Lower lobe of right lung (tissue), 2 donors: ENCODE measurements around the gene FHIT. TPM values are rescaled to one million over a fixed set of nuclear protein-coding genes. Genes with fewer than 3 reads are reported as not detected.

Experiments used
- ATAC-seq, 2 donors: fragments of 200-7000 bp; cut with Tn5 transposase; one replicate each; pipeline ENCODE4 v1.9.1; 2020 to 2022; ENCODE audit warnings: mild to moderate bottlenecking in 2 of 2, moderate library complexity in 2 of 2
- DNase-seq: peaks from one replicate; pipeline ENCODE4 v3.0.0-alpha.2; 2020
- H3K27ac ChIP-seq: fragments of 200-600 bp; one replicate; pipeline ENCODE4 v1.8.0; 2022
- H3K27me3 ChIP-seq: fragments of 200-600 bp; one replicate; pipeline ENCODE4 v1.8.0; 2022; ENCODE audit warnings: low read depth
- H3K36me3 ChIP-seq: fragments of 200-600 bp; one replicate; pipeline ENCODE4 v1.8.0; 2022; ENCODE audit warnings: mild to moderate bottlenecking
- H3K4me1 ChIP-seq: fragments of 200-600 bp; one replicate; pipeline ENCODE4 v1.8.0; 2022
- H3K4me3 ChIP-seq: fragments of 200-600 bp; one replicate; pipeline ENCODE4 v1.8.0; 2022; ENCODE audit warnings: mild to moderate bottlenecking
- H3K9me3 ChIP-seq: fragments of 200-600 bp; one replicate; pipeline ENCODE4 v1.8.0; 2022
- intact Hi-C: fragments of 100-400 bp; cut with DNase I; formaldehyde crosslinking; loops from one replicate; pipeline ENCODE4 v1.11.0; 2022
- total RNA-seq: library from RNA; stranded (reverse); fragmentation: NEBNext Ultra II Directional; extraction: Animal tissue kit (Norgen Biotek cat#: 25700); gene quantifications from one replicate; pipeline ENCODE4 v1.2.1, GENCODE V29; 2021
- TF ChIP-seq, protein P1 (sequence below): fragments of 200-600 bp; IDR thresholded peaks from one replicate; pipeline ENCODE4 v1.8.0; 2022; ENCODE audit warnings: antibody characterized with exemption, mild to moderate bottlenecking
- donor health status: DM: no; HTN: yes; CAD: no; lungs with severe emphysema.

Gene FHIT
- total RNA-seq, 1 donor from 2014 or later, result 10.3 TPM

DNA sequence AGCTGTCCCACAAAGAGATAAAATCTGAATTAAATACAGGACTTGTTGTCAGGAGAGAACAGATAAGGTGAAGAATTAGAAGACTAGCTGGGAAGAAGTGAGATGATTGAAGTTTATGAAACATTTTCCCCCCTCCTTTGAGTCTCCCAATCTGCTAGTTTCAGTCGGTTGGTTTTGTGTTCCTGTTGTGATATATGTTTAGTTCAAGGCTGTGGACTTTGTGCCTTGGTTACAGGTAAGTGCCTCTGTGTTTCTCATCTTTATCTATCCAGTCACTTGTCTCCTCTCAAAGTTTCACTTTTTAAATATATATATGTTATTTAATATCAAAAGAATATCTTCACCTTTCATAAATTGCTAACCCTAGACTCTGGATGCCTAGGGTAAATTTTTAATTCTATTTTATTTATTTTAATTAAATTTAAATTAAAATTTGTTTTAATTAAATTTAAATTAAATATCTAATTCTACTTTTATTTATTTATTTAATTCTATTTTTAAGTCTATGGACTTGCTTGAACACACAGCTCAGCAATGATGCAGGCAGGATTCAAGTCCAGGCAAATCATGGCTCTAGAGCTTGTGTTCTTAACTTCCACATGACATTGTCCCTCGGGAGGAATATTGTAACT is 190.0 kb downstream of the FHIT start:
- TF ChIP-seq, protein P1, sequence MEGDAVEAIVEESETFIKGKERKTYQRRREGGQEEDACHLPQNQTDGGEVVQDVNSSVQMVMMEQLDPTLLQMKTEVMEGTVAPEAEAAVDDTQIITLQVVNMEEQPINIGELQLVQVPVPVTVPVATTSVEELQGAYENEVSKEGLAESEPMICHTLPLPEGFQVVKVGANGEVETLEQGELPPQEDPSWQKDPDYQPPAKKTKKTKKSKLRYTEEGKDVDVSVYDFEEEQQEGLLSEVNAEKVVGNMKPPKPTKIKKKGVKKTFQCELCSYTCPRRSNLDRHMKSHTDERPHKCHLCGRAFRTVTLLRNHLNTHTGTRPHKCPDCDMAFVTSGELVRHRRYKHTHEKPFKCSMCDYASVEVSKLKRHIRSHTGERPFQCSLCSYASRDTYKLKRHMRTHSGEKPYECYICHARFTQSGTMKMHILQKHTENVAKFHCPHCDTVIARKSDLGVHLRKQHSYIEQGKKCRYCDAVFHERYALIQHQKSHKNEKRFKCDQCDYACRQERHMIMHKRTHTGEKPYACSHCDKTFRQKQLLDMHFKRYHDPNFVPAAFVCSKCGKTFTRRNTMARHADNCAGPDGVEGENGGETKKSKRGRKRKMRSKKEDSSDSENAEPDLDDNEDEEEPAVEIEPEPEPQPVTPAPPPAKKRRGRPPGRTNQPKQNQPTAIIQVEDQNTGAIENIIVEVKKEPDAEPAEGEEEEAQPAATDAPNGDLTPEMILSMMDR, result no peak
- intact Hi-C loops, result no loop called here
- H3K27me3 ChIP-seq, result no peaks in the 10 kb centered on the region
- H3K9me3 ChIP-seq, result no peaks in the 10 kb centered on the region
- no peak for ATAC-seq
- H3K4me1 ChIP-seq, result no peaks in the 10 kb centered on the region
- DNase-seq, result no peak
- H3K4me3 ChIP-seq, result no peak overlapping the region
- no peaks in the 10 kb centered on the region for H3K36me3 ChIP-seq
- no peak overlapping the region for H3K27ac ChIP-seq

GRCh38 chr3:61060411-61060861 is 190.8 kb downstream of the FHIT start:
- Histone ChIP-seq H3K4me1 (no peaks in the 10 kb centered on the region), H3K36me3 (no peaks in the 10 kb centered on the region), H3K4me3 (no peak overlapping the region), H3K27ac (no peak overlapping the region), H3K9me3 (no peaks in the 10 kb centered on the region), H3K27me3 (no peaks in the 10 kb centered on the region)
- TF ChIP-seq, protein P1, result no peak
- DNase-seq (no peak), ATAC-seq (no peak)
- intact Hi-C loops, result no loop called here

DNA sequence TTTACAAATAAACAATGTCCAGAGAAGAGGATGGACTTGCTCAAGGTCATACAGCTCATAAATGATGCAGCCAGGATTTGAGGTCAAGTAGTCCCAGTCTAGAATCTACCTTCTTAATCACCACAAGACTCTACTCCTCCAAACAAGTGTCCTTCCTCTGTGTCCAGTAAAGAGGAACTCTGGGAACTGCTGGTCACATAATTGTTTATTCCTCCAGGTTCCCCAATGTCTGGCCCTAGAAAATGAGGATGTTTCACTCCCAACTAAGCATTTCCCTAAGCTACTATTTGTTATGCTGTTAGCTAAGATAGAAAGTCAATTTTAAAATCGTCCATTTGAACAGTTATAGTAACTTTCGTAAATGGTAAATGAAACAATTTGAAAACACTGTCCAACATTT is 192.4 kb downstream of the FHIT start:
- no peaks in the 10 kb centered on the region for H3K36me3 ChIP-seq
- no peaks in the 10 kb centered on the region for H3K9me3 ChIP-seq
- DNase-seq (no peak), ATAC-seq (no peak)
- no peaks in the 10 kb centered on the region for H3K27me3 ChIP-seq
- H3K4me3 ChIP-seq, result no peak overlapping the region
- intact Hi-C loops, result no loop called here
- TF ChIP-seq, protein P1, result no peak
- H3K4me1 ChIP-seq, result no peaks in the 10 kb centered on the region
- H3K27ac ChIP-seq, result no peak overlapping the region

DNA sequence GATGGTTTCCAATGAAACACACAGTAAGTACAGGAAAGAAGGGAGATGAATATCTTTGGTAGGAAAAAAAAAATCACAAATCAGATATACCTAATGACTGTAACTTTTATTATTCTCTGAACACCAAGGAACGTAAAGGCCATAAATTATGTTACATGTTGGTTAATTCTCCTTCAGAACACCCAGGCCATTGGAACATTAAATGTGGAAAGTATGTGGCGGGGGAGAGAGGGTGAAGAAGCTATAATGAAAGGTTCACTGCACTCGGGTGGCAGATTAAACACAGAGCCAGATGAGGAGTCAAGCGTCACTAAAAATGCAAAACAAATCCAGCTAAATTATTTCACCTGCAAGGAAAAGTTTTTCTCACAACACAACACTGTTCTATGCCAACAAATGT is 193.8 kb downstream of the FHIT start:
- Histone ChIP-seq H3K36me3 (no peaks in the 10 kb centered on the region), H3K27me3 (no peaks in the 10 kb centered on the region), H3K9me3 (no peaks in the 10 kb centered on the region), H3K27ac (no peak overlapping the region), H3K4me3 (no peak overlapping the region), H3K4me1 (no peaks in the 10 kb centered on the region)
- DNase-seq (no peak), ATAC-seq (no peak)
- intact Hi-C loops, result no loop called here
- TF ChIP-seq, protein P1, result no peak

DNA sequence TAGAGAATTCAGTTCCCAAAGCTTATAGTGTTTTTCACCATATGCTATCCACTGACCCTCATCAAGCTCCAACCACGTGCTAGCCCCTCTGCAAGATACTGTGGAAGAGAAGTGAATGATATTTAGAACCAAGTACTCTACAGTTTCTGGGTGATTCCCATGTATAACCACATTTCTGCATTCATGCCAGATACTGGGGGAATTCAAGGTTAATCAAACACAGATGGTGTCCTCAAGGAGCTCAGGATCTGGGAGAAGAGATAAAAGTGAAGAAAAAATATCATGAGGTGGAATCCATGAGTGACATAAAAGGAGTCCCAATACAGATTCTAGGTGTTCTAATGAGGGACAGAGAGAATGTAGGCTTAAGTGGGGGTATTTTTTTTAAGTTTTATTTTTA is 195.8 kb downstream of the FHIT start:
- no peak for DNase-seq
- Histone ChIP-seq H3K27me3 (no peaks in the 10 kb centered on the region), H3K27ac (no peak overlapping the region), H3K4me1 (no peaks in the 10 kb centered on the region), H3K4me3 (no peak overlapping the region), H3K36me3 (no peaks in the 10 kb centered on the region), H3K9me3 (no peaks in the 10 kb centered on the region)
- TF ChIP-seq, protein P1, result no peak
- intact Hi-C loops, result no loop called here
- no peak for ATAC-seq
